GM21576 (cell line): ENCODE data around the gene CFAP100.
A peak's percentile ranks its signal among the peaks of the same experiment; 100 is the strongest.

Source experiments
- ATAC-seq: cut with Tn5 transposase; IDR thresholded peaks from one replicate; pipeline ENCODE4 v1.9.1; 2021; ENCODE audit warnings: mild to moderate bottlenecking, moderate library complexity; ENCODE audit not compliant: unreplicated experiment

The CFAP100 gene

GRCh38 chr3:126419886-126420786 lies 25.4 kb downstream of the CFAP100 start:
- ATAC-seq: no peak

DNA sequence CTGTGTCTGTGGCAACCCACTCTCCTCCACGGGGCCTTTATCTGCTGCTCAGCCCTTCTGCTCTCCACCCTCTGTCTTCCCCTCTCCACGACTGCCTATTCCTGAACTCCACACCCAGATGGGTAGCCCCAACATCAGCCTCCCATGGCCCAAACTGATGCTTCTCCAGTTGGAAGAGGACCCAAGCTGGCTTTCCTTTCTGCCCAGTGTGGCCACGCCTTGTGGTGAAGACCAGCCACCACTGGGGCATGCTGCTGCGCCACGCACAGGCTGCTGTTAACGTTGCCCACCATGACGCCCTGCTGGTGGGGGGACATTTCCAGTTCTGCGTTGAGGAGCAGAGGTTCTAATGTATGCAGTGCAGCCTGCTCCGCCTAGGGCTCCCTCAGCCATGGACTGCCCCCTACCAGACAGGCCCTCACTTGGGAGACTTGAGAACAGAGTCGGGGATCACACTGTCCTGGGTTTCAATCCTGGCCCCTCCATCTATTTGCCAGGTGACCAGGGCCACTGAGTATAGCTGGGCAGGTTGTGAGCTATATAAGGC lies 26.9 kb downstream of the CFAP100 start:
- ATAC-seq: no peak

- no peak for ATAC-seq
Measured at GRCh38 chr3:126422121-126422520, 27.4 kb downstream of the CFAP100 start.

DNA sequence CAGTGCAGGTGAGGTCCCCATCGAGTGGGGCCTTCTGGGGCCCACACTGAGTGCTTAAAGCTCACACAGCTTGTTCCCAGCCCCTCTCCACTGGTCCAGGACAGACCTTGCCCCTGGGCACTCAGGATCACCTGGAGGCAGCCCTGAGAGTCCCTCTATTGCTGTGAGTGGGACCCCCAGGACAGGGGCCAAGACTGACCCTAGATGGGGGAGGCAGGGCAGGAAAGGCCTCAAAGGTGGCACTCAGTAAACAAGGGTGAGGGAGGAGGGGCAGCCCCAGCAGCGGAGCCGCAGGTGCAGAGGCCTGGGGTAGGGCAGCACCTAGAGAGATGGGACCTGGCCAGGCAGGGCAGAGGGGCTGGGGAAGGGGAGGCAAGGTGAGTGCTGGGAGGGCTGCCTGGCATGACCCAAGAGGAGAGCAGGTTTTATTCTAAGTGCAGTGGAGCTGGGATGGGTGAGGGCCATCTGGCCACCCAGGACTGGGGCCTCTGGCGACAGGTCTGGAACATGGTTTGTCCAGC lies 27.9 kb downstream of the CFAP100 start:
- no peak for ATAC-seq

GRCh38 chr3:126423191-126424038 lies 28.7 kb downstream of the CFAP100 start:
- ATAC-seq: no peak

DNA sequence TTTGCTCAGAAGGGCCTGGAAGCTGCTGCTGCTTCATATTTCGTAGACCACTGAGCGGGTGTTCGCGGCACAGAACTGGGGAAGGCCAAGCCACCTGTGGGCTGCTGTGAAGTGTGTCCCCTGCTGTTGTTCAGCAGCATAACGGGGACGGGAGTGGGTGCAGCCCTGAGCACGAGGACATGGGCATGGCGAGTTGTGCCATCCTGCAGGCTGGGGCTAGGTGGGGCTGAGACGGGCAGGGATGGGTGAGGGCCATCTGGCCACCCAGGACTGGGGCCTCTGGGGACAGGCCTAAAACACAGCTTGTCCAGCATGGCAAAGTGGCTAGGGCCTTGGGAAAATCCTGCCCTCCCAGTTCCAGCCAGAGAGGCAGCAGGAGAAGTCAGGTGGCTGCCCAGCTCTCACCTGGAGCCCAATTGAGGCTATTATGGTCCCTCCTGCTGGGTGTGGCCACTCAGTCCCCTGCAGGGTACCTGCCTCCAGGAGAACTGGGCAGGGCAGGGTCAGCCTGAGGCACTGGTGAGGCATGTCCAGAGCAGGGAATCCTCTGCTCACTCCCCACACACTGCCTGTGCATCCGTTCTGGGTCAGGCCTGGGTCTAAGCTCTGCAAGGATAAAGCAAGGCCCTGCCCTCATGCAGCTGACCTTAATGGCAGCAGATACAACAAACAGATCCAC lies 29.5 kb downstream of the CFAP100 start:
- ATAC-seq: no peak

- ATAC-seq: no peak
Measured at GRCh38 chr3:126424751-126425150, 30.0 kb downstream of the CFAP100 start.

DNA sequence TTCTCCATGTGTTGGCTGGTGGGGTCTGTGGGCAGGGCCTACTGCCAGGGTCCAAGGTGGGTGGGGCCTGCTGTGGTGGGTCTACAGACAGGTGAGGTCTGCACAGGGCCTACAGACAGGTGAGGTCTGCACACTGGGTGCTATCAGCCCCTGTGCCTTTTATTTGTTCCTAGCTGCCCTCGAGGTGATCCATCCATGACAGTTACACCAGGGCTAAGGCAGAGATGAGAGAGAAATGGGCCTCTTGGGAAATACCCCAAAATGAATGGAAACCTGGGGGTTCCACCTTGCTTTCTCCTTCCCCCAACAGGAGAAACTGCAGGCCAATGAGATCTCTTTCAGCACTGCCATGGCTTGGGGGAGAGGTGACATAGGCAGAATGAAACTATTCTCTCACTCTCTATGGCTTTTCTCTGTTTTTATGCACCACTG lies 36.4 kb downstream of the CFAP100 start:
- ATAC-seq: peak; percentile 68

DNA sequence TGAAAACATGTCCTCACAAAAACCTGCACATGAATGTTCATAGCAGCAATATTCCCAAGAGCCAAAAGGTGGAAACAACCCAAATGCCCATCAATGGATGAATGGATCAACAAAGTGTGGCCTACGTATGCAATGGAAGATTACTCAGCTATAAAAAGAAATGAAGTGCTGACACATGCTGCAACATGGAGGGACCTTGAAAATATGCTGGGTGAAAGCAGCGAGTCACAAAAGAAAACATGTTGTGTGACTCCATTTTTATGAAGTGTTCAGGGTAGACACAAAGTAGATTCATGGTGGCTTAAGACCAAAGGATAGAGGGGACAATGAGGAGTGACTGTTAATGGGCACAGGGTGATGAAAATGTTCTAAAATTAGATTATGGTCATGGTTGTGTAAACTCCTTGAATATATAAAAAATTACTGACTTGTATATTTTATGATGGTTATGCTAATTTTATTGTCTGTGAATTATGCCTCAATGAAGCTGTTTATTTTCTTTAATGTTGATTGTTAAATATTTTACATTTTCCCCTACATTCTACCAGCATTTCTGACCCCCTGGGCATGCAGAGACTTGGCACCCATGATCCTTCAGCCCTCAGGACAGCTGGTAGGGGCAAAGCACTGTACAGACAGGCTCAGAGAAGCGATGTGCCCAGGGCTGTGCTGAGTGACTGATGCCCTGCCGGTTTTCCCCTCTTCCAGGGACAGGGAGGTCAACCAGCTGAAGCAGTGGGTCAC lies 37.8 kb downstream of the CFAP100 start:
- ATAC-seq: no peak

GRCh38 chr3:126433105-126433430 lies 38.4 kb downstream of the CFAP100 start:
- ATAC-seq: no peak

DNA sequence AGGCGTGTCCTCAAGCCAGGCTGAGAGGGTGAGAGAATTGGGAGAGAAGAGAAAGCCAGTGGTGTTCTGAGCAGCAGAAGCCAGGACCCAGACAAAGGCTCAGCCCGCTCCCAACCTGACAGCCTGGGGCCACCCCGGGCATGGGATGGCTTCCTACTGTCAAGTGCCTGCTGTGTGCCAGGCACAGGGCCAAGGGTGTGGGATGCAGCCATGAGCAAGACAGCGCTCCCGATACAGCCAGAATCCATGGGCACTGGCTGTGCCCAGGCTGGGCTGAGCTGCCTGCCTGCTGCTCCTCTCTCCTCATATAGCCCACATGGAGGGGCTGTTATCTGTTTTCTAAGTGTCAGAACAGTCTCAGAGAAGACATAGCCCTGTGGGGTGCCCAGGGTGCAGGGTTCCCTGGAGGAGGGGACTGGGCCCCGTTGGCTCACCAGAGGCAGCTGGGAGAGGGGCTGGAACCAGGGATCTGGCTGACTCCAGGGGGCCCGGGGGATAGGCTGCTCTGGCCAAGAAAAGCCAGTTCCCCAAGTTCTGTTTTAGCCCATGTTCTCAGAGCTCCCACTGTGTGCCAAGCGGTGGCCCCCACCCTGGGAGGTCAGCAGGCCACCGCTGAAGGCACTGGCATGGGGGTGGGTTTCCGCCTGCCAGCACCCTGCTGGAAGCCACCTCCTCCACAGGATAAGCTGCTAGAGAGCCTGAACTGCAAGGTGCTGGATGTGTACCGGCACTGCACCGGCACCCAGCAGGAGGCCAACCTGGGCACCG lies 39.0 kb downstream of the CFAP100 start:
- ATAC-seq: no peak

GRCh38 chr3:126434264-126434590 lies 39.5 kb downstream of the CFAP100 start:
- ATAC-seq: no peak

- no peak for ATAC-seq
Measured at GRCh38 chr3:126434931-126435411, 40.3 kb downstream of the CFAP100 start.

DNA sequence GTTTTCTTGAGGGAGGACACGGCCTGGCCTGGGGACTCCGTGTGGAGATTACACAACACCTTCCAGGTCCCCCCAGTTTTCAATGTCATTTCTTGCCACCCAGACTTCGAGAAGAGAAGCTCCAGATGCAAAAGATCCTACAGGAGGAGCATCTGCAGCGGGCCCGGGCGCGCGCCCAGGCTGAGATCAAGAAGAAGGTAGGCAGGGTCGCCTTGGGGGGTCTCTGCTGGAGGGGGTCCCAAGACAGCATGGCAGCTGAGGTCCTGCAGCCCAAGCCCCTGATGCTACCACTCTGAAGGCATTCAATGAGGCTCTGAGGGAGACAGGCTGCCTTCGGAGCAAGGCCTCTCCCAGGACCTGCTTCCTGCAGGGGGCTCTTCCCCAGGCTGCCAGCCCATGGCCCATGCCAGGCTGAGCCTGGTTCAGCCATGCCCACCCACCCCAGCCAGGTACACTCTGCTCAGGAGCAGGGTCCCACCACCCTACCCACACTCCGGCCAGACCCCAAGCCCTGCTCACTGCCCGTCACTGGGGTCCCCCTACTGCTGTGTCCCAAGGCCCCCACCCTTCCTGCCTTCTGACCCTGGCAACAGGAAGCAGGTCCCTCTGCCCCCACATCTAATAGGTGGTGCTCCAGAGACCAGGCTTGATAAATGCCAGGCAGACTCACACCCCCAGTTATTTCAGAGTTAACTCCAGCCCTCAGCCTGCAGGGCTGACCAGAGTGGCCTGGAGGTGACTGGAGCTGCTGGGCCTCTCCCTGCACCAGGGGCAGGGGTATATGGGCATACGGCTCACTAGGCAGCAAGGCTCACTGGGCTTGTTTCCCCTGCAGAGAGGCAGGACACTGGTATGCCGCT lies 41.0 kb downstream of the CFAP100 start:
- no peak for ATAC-seq

DNA sequence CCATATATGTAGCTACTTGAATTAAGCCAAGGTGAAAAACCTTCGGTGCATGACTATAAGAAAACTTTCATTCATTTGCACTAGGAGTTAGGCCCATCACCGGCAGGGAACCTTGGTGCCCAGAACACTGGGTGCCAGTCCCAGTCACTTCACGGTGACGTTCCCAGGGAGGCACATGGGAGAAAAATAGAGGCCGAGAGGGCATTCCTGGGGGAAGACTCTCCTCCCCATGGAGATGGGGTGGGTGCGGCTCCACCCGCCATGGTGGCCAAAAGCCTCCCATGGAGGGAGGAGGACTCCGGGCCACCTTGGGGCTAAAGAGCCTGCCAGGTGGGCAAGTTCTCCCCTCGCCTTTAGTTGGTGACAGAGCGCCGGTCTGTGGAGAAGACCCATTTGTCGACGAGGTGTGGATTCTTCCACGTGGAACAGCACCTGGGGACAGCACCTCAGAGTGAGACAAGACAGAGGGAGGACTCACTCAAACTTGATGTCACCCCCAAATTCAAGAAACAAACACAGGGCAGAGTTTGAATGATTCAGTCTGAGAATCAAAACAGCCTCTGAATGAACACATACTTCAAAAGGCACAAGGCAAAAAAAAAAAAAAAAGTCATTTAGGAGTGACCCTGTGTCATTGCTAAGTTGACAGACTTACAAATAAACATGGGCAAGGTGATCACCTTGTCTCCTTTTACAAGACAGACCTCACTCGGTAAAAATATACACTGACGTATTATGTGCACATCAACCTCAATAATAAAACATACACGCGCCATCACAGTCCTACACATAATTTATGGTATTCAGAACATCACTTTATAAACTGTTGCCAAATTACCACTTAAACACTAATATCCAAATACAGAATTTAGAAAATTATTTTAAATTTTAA lies 42.4 kb downstream of the CFAP100 start:
- no peak for ATAC-seq

GRCh38 chr3:126438186-126438585 lies 43.5 kb downstream of the CFAP100 start:
- no peak for ATAC-seq

- no peak for ATAC-seq
Measured at GRCh38 chr3:126438746-126439145, 44.0 kb downstream of the CFAP100 start.
